Thyroid gland (tissue), 4 donors: ENCODE measurements around the gene DPF3.

Source experiments
- POLR2A ChIP-seq, 2 donors: fragments of 450-650 bp; IDR thresholded peaks; one replicate each; pipeline ENCODE4 v1.6.1; 2017; ENCODE audit warnings: antibody characterized with exemption in 2 of 2, mild to moderate bottlenecking in 2 of 2, moderate library complexity in 1 of 2
- TF ChIP-seq, protein P1 (sequence below), 6 experiments: fragments of 200-600 bp in 3 of 6; fragments of 450-650 bp in 3 of 6; sonication (generic) in 3 of 6; IDR thresholded peaks; one replicate each; pipeline ENCODE4 v1.5.1; 2016 to 2019; ENCODE audit warnings: antibody characterized with exemption in 6 of 6, mild to moderate bottlenecking in 2 of 6, inconsistent platforms in 1 of 6, moderate library complexity in 1 of 6

DNA sequence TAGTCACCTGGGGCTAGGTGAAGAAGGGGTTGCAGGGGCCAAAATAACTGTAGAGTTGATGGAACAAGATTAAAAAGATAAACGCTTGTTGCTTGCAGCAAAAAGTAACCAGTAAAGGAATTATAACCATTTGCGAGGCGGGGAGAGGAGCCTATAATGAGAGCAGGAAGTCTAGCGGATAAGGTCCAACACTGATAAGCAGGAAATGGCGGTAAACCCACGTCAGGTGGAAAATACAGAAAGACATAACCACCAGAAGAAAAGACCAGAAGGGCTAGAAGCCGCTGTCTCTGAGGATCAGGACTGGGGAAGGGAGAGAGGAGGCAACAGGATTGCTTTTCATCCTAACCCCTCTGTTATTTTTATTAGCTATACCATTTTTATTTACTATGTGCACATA is 303.3 kb downstream of the DPF3 start:
- TF ChIP-seq, protein P1, sequence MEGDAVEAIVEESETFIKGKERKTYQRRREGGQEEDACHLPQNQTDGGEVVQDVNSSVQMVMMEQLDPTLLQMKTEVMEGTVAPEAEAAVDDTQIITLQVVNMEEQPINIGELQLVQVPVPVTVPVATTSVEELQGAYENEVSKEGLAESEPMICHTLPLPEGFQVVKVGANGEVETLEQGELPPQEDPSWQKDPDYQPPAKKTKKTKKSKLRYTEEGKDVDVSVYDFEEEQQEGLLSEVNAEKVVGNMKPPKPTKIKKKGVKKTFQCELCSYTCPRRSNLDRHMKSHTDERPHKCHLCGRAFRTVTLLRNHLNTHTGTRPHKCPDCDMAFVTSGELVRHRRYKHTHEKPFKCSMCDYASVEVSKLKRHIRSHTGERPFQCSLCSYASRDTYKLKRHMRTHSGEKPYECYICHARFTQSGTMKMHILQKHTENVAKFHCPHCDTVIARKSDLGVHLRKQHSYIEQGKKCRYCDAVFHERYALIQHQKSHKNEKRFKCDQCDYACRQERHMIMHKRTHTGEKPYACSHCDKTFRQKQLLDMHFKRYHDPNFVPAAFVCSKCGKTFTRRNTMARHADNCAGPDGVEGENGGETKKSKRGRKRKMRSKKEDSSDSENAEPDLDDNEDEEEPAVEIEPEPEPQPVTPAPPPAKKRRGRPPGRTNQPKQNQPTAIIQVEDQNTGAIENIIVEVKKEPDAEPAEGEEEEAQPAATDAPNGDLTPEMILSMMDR (IDR thresholded peaks at IDR 0.05), result no peak
- no peak for TF ChIP-seq POLR2A (IDR thresholded peaks at IDR 0.05)
